Measurements from ENCODE around the gene MPO.
A peak's percentile ranks its signal among the peaks of the same experiment; 100 is the strongest.

The MPO gene

GRCh38 chr17:58324056-58324408 is 43.3 kb upstream of the MPO start:
- in situ Hi-C loops (cut with HindIII; ENCODE audit: low pct_ligation_motif_present, low sequenced_read_pairs) = no loop called here
- H3K27me3 ChIP-seq (replicated peaks) = peaks cover 26% of the 10 kb centered on the region
- no peak for DNase-seq
- H3K27ac ChIP-seq = no peak overlapping the region
- TF ChIP-seq CTCF (IDR thresholded peaks at IDR 0.05; ENCODE audit: low read depth, low read length, missing control alignments) = no peak
- no peaks in the 10 kb centered on the region for H3K36me3 ChIP-seq (replicated peaks)
- H3K4me3 ChIP-seq (ENCODE audit: low read depth, low read length) = peak overlapping the region; percentile 17

DNA sequence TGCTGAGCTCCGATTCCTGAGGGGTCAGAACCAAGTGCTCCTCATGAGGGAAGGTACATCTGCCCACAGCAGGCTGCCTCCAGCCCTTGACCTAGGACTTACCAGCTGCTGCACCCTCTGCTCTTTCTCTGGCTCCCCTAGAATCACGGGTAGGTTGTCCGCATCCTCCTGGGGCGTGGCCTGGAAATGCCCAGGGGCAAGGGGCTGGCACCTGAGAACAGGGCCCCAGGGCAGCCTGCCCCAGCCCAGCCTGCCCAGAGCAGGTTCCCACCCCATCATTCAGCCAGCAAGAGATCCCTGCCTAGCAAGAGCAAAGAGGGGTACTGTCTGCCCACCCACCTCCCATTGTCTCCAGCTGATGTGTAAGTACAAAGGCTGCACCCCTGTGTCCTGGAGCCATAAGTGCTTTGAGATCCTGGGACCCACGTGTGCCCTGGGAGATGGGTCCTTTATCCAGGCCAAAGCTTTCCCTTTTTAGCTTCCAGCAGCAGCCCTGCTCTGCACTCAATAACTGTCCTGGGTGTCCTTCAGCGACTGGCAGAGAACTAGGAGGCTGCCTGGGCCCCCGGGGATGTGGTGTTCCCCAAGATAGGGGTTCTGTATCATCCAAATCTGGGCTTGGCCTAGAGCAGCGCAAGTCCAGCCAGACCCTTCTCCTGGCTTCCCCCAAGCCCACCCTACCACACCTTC is 42.8 kb upstream of the MPO start:
- no peak overlapping the region for H3K4me3 ChIP-seq (ENCODE audit: low read depth, low read length)

DNA sequence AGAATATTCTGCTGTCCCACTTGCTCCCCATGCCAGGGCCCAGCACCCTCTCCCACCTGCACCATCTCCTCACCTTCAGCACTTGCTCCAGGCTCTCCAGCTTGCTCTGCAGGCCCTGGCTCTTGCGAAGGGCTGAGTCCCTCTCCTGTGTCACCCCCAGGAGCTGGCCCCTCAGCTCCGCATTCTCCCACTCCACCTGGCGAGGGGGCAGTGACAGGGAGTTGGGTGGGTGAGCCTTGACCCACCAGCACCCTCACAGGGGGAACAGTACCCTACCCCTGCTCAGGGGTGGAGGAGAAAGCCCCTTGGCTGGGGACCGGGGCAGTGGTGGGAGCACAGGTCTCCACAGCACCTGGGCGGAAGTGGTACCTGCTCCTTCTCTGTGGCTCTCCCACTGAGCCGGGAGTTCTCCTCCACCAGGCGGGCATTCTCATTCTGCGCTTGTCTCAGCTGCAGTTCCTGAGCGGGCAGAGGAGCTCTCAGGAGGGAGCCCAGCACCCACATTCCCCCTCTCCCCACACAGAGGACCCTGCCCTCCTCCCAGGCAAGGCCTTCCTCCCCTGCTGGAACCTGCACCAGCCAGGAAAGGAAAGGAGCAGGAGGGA is 41.9 kb upstream of the MPO start:
- H3K27ac ChIP-seq = no peak overlapping the region
- no peaks in the 10 kb centered on the region for H3K36me3 ChIP-seq (replicated peaks)
- H3K4me3 ChIP-seq (ENCODE audit: low read depth, low read length) = no peak overlapping the region
- in situ Hi-C loops (cut with HindIII; ENCODE audit: low pct_ligation_motif_present, low sequenced_read_pairs) = no loop called here
- H3K27me3 ChIP-seq (replicated peaks) = peaks cover 21% of the 10 kb centered on the region
- no peak for TF ChIP-seq CTCF (IDR thresholded peaks at IDR 0.05; ENCODE audit: low read depth, low read length, missing control alignments)
- no peak for DNase-seq

More for the DNA sequence above, 42.8 kb upstream of the MPO start:
- Histone ChIP-seq H3K27ac (no peak overlapping the region), H3K27me3 (replicated peaks) (peaks cover 21% of the 10 kb centered on the region), H3K36me3 (replicated peaks) (no peaks in the 10 kb centered on the region)
- DNase-seq = no peak
- in situ Hi-C loops (cut with HindIII; ENCODE audit: low pct_ligation_motif_present, low sequenced_read_pairs) = no loop called here
- no peak for TF ChIP-seq CTCF (IDR thresholded peaks at IDR 0.05; ENCODE audit: low read depth, low read length, missing control alignments)

GRCh38 chr17:58321571-58322525 is 41.1 kb upstream of the MPO start:
- in situ Hi-C loops (cut with HindIII; ENCODE audit: low pct_ligation_motif_present, low sequenced_read_pairs) = no loop called here
- no peak for DNase-seq
- H3K36me3 ChIP-seq (replicated peaks) = no peaks in the 10 kb centered on the region
- peaks cover 21% of the 10 kb centered on the region for H3K27me3 ChIP-seq (replicated peaks)
- no peak for TF ChIP-seq CTCF (IDR thresholded peaks at IDR 0.05; ENCODE audit: low read depth, low read length, missing control alignments)
- H3K4me3 ChIP-seq (ENCODE audit: low read depth, low read length) = no peak overlapping the region
- H3K27ac ChIP-seq = no peak overlapping the region

- in situ Hi-C loops (cut with HindIII; ENCODE audit: low pct_ligation_motif_present, low sequenced_read_pairs) = no loop called here
- peaks cover 21% of the 10 kb centered on the region for H3K27me3 ChIP-seq (replicated peaks)
- no peaks in the 10 kb centered on the region for H3K36me3 ChIP-seq (replicated peaks)
- no peak overlapping the region for H3K27ac ChIP-seq
- no peak for TF ChIP-seq CTCF (IDR thresholded peaks at IDR 0.05; ENCODE audit: low read depth, low read length, missing control alignments)
- DNase-seq = no peak
- no peak overlapping the region for H3K4me3 ChIP-seq (ENCODE audit: low read depth, low read length)
These were observed 40.0 kb upstream of the MPO start for GRCh38 chr17:58320570-58321323.

All from brain microvascular endothelial cell (primary cell).